K562 (cell line): ENCODE results near the gene SCAMP5. TPM values are rescaled to one million over a fixed set of nuclear protein-coding genes. Genes with fewer than 3 reads are reported as not detected.

Experiments used
- CBX3 ChIP-seq, 2 experiments: IDR thresholded peaks; 1 replicate in 1 of 2; 2 replicates in 1 of 2; pipeline ENCODE4 v1.6.1; 2012; ENCODE audit warnings: inconsistent platforms in 2 of 2, low read length in 2 of 2, borderline replicate concordance in 1 of 2, control low read depth in 1 of 2
- FOXJ2 ChIP-seq: fragments of 200-800 bp; sonication (Bioruptor generic); IDR thresholded peaks from 2 replicates; pipeline ENCODE4 v1.6.1; 2016; ENCODE audit warnings: missing genetic modification characterization, missing compliant biosample characterization
- GATAD2A ChIP-seq: fragments of 450-650 bp; IDR thresholded peaks from 2 replicates; pipeline ENCODE4 v1.6.1; 2017
- KLF13 ChIP-seq: fragments of 450-650 bp; IDR thresholded peaks from 2 replicates; pipeline ENCODE4 v1.6.1; 2016; ENCODE audit warnings: missing genetic modification characterization, low read depth, mild to moderate bottlenecking, missing compliant biosample characterization, moderate library complexity, borderline replicate concordance
- KLF6 ChIP-seq: fragments of 250-450 bp; sonication (Bioruptor Pico); IDR thresholded peaks from 2 replicates; pipeline ENCODE4 v1.4.0; 2020; ENCODE audit warnings: mild to moderate bottlenecking, moderate library complexity, borderline replicate concordance
- POLR2AphosphoS5 ChIP-seq: IDR thresholded peaks from 2 replicates; pipeline ENCODE4 v1.6.1; 2011; ENCODE audit warnings: mild to moderate bottlenecking, low read depth, low read length, moderate library complexity; ENCODE audit not compliant: control insufficient read depth, insufficient read depth
- POLR3G ChIP-seq: IDR thresholded peaks from 2 replicates; pipeline ENCODE4 v1.6.1; 2011; ENCODE audit not compliant: insufficient read length, insufficient replicate concordance; ENCODE audit errors: extremely low read depth
- SP2 ChIP-seq: IDR thresholded peaks from 2 replicates; pipeline ENCODE4 v1.6.1; 2011; ENCODE audit warnings: mild to moderate bottlenecking, low read depth, low read length, moderate library complexity; ENCODE audit not compliant: poor library complexity, severe bottlenecking; ENCODE audit errors: extremely low read depth
- SUPT5H ChIP-seq: fragments of 450-650 bp; IDR thresholded peaks from 2 replicates; pipeline ENCODE4 v1.6.1; 2016
- TAF1 ChIP-seq: IDR thresholded peaks from 2 replicates; pipeline ENCODE4 v1.6.1; 2011; ENCODE audit warnings: mild to moderate bottlenecking, low read length, moderate library complexity; ENCODE audit not compliant: insufficient read depth, control insufficient read depth, severe bottlenecking; ENCODE audit errors: extremely low read depth
- ZNF253 ChIP-seq: fragments of 250-450 bp; sonication (Bioruptor Pico); conservative IDR thresholded peaks from 2 replicates; pipeline ENCODE4 v1.6.1; 2021; ENCODE audit warnings: mild to moderate bottlenecking
- ZNF263 ChIP-seq: sonication (generic); formaldehyde crosslinking; IDR thresholded peaks from 2 replicates; pipeline ENCODE4 v1.8.0; 2022; ENCODE audit warnings: mild to moderate bottlenecking, missing genetic modification reagents, borderline replicate concordance
- ZNF311 ChIP-seq: fragments of 250-450 bp; sonication (Bioruptor Pico); IDR thresholded peaks from 2 replicates; pipeline ENCODE4 v1.4.0; 2020; ENCODE audit warnings: mild to moderate bottlenecking, moderate library complexity
- ZNF395 ChIP-seq: fragments of 200-800 bp; sonication (Bioruptor generic); IDR thresholded peaks from 2 replicates; pipeline ENCODE4 v1.6.1; 2017; ENCODE audit warnings: missing genetic modification characterization, missing compliant biosample characterization
- ZNF57 ChIP-seq: fragments of 450-650 bp; formaldehyde crosslinking; IDR thresholded peaks from 2 replicates; pipeline ENCODE4 v1.4.0; 2020; ENCODE audit warnings: mild to moderate bottlenecking, moderate library complexity
- polyA plus RNA-seq, 8 experiments: library from polyadenylated mRNA; depleted of rRNA in 4 of 8; stranded (reverse) in 5 of 8; unstranded in 3 of 8; fragments of >200 nt; fragmentation: Nextera tagmentation in 2 of 8; fragmentation: Illumina TruSeq in 1 of 8; extraction: Ambion mirVana in 2 of 8; extraction: Trizol in 1 of 8; gene quantifications; 2 replicates each; pipeline versions ENCODE4 v1.2.1 to v1.2.3, GENCODE V29; 2011 to 2014; ENCODE audit warnings: inconsistent platforms in 1 of 8, missing spikeins in 1 of 8
- total RNA-seq, 7 experiments: library from RNA; depleted of rRNA in 6 of 7; stranded (reverse); fragments of >200 nt in 6 of 7; fragmentation: Illumina TruSeq in 2 of 7; extraction: Trizol in 2 of 7; gene quantifications; 2 replicates each; pipeline versions ENCODE4 v1.2.1 to v1.2.3, GENCODE V29; 2011 to 2021; ENCODE audit warnings: low replicate concordance in 1 of 7
- TF ChIP-seq, protein P1 (sequence below), 2 experiments: fragments of 450-650 bp; IDR thresholded peaks; 2 replicates each; pipeline ENCODE4 v1.6.1; 2016

Gene SCAMP5
- total and polyA plus RNA-seq, 9 of the 15 experiments (the other 6 are each of a cell fraction or from before 2014, with no cell fraction given), result 0.09 to 0.29 (median 0.19) TPM; not detected in 5

- TF ChIP-seq CBX3 (IDR thresholded peaks at IDR 0.05; ENCODE audit: borderline replicate concordance in 1 of 2, low read length in 2 of 2) (no peak), SUPT5H (0 out of 2 replicates have a peak, but pooled peaks have one; percentile 26), KLF13 (no peak), POLR2AphosphoS5 (no peak), ZNF253 (CRISPR knock-in tag) (no peak), ZNF311 (CRISPR knock-in tag) (no peak), ZNF395 (CRISPR knock-in tag) (no peak), POLR3G (no peak), ZNF57 (no peak), ZNF263 (CRISPR knock-in tag) (peak; percentile 24; the same call in 1 of the 2 replicates), TAF1 (no peak), SP2 (no peak), KLF6 (CRISPR knock-in tag) (no peak), FOXJ2 (tag) (no peak), GATAD2A (0 out of 2 replicates have a peak, but pooled peaks have one; percentile 23)
- TF ChIP-seq, protein P1, sequence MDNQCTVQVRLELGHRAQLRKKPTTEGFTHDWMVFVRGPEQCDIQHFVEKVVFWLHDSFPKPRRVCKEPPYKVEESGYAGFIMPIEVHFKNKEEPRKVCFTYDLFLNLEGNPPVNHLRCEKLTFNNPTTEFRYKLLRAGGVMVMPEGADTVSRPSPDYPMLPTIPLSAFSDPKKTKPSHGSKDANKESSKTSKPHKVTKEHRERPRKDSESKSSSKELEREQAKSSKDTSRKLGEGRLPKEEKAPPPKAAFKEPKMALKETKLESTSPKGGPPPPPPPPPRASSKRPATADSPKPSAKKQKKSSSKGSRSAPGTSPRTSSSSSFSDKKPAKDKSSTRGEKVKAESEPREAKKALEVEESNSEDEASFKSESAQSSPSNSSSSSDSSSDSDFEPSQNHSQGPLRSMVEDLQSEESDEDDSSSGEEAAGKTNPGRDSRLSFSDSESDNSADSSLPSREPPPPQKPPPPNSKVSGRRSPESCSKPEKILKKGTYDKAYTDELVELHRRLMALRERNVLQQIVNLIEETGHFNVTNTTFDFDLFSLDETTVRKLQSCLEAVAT (IDR thresholded peaks at IDR 0.05), result no peak
Observed at GRCh38 chr15:74956648-74957475, 38.5 kb upstream of the SCAMP5 start, which contains the start of gene RPP25 (continued).
